Liver (tissue), 9 donors: Measurements from ENCODE around the gene OR5D13. TPM values are rescaled to one million over a fixed set of nuclear protein-coding genes. Genes with fewer than 3 reads are reported as not detected.

Experiments
- DNase-seq: peaks from one replicate; pipeline ENCODE4 v3.0.0-alpha.2; 2017; ENCODE audit warnings: low spot score
- H3K27ac ChIP-seq, 2 donors: one replicate each; pipeline ENCODE4 v1.7.0; 2013; ENCODE audit warnings: inconsistent platforms in 2 of 2, low read length in 2 of 2, control low read depth in 1 of 2, low read depth in 1 of 2, mild to moderate bottlenecking in 1 of 2
- H3K27me3 ChIP-seq, 4 donors: one replicate each; pipeline versions ENCODE4 v1.6.1 to v1.7.0; 2013; ENCODE audit warnings: low read length in 3 of 4, inconsistent platforms in 1 of 4, mild to moderate bottlenecking in 1 of 4, moderate library complexity in 1 of 4; ENCODE audit not compliant: control insufficient read depth in 4 of 4, insufficient read depth in 4 of 4
- H3K36me3 ChIP-seq, 4 donors: one replicate each; pipeline versions ENCODE4 v1.6.1 to v1.7.0; 2013; ENCODE audit warnings: low read length in 3 of 4, mild to moderate bottlenecking in 3 of 4, low read depth in 1 of 4, moderate library complexity in 1 of 4; ENCODE audit not compliant: control insufficient read depth in 4 of 4, insufficient read depth in 3 of 4
- H3K4me1 ChIP-seq, 4 donors: one replicate each; pipeline versions ENCODE4 v1.6.1 to v1.7.0; 2013; ENCODE audit warnings: low read length in 3 of 4, mild to moderate bottlenecking in 3 of 4, moderate library complexity in 1 of 4; ENCODE audit not compliant: control insufficient read depth in 4 of 4, insufficient read depth in 4 of 4
- H3K4me3 ChIP-seq, 3 donors: one replicate each; pipeline versions ENCODE4 v1.6.1 to v1.7.0; 2013; ENCODE audit warnings: low read length in 3 of 3, control low read depth in 1 of 3, low read depth in 1 of 3, mild to moderate bottlenecking in 1 of 3
- H3K9ac ChIP-seq, 2 donors: one replicate each; pipeline ENCODE4 v1.7.0; 2013; ENCODE audit warnings: low read length in 2 of 2, mild to moderate bottlenecking in 2 of 2, moderate library complexity in 2 of 2, control low read depth in 1 of 2, low read depth in 1 of 2
- H3K9me3 ChIP-seq, 4 donors: one replicate each; pipeline versions ENCODE4 v1.6.1 to v1.7.0; 2013; ENCODE audit warnings: low read length in 3 of 4; ENCODE audit not compliant: control insufficient read depth in 4 of 4
- EGR1 ChIP-seq, 2 donors: IDR thresholded peaks; 2 replicates each; pipeline ENCODE4 v1.6.1; 2016 to 2018; ENCODE audit warnings: antibody characterized with exemption in 2 of 2, low read depth in 2 of 2
- FOXA1 ChIP-seq: IDR thresholded peaks from 2 replicates; pipeline ENCODE4 v1.6.1; 2016; ENCODE audit warnings: antibody characterized with exemption
- FOXA2 ChIP-seq: IDR thresholded peaks from 2 replicates; pipeline ENCODE4 v1.6.1; 2016; ENCODE audit warnings: antibody characterized with exemption
- GABPA ChIP-seq, 2 donors: IDR thresholded peaks in 1 of 2; conservative IDR thresholded peaks in 1 of 2; 2 replicates each; pipeline ENCODE4 v1.6.1; 2016; ENCODE audit warnings: antibody characterized with exemption in 2 of 2, mild to moderate bottlenecking in 1 of 2, moderate library complexity in 1 of 2
- HNF4A ChIP-seq, 2 donors: conservative IDR thresholded peaks; 2 replicates each; pipeline ENCODE4 v1.6.1; 2016; ENCODE audit warnings: antibody characterized with exemption in 2 of 2, mild to moderate bottlenecking in 2 of 2
- HNF4G ChIP-seq: IDR thresholded peaks from 2 replicates; pipeline ENCODE4 v1.6.1; 2016; ENCODE audit warnings: antibody characterized with exemption
- JUND ChIP-seq, 2 donors: IDR thresholded peaks; 2 replicates each; pipeline ENCODE4 v1.6.1; 2016; ENCODE audit warnings: antibody characterized with exemption in 2 of 2
- NR2F2 ChIP-seq: IDR thresholded peaks from 2 replicates; pipeline ENCODE4 v1.6.1; 2016; ENCODE audit warnings: antibody characterized with exemption
- RAD21 ChIP-seq, 2 donors: IDR thresholded peaks; 2 replicates each; pipeline ENCODE4 v1.6.1; 2016; ENCODE audit warnings: antibody characterized with exemption in 2 of 2, mild to moderate bottlenecking in 2 of 2
- RXRA ChIP-seq, 2 donors: IDR thresholded peaks; 2 replicates each; pipeline ENCODE4 v1.6.1; 2017 to 2018; ENCODE audit warnings: antibody characterized with exemption in 2 of 2, mild to moderate bottlenecking in 1 of 2
- SP1 ChIP-seq: IDR thresholded peaks from 2 replicates; pipeline ENCODE4 v1.6.1; 2018; ENCODE audit warnings: antibody characterized with exemption, mild to moderate bottlenecking
- TAF1 ChIP-seq: conservative IDR thresholded peaks from 2 replicates; pipeline ENCODE4 v1.6.1; 2016; ENCODE audit warnings: antibody characterized with exemption, mild to moderate bottlenecking
- WGBS: extraction: QIAGEN DNeasy Blood & Tissue Kit; methylation state at CpG from one replicate; pipeline ENCODE4 v1.1.7; 2013; 5-methylcytosine and 5-hydroxymethylcytosine counted together
- polyA plus RNA-seq, 2 donors: library from polyadenylated mRNA; stranded (reverse) in 1 of 2; unstranded in 1 of 2; fragments of 200-250 nt in 1 of 2; fragments of >200 nt in 1 of 2; fragmentation: Nextera tagmentation in 1 of 2; extraction: Ambion mirVana in 1 of 2; gene quantifications; one replicate each; pipeline versions ENCODE4 v1.2.1 to v1.2.3, GENCODE V29; 2013 to 2015
- total RNA-seq, 2 donors: library from RNA; depleted of rRNA; stranded (reverse); fragments of >200 nt; gene quantifications; one replicate each; pipeline ENCODE4 v1.2.3, GENCODE V29; 2014
- TF ChIP-seq, protein P1 (sequence below): fragments of 150-350 bp; IDR thresholded peaks from 2 replicates; pipeline ENCODE4 v1.5.1; 2017; ENCODE audit warnings: improper control_type of control experiment, low read depth, low read length; ENCODE audit not compliant: missing input control
- TF ChIP-seq, protein P2 (sequence below): IDR thresholded peaks from 2 replicates; pipeline ENCODE4 v1.6.1; 2016; ENCODE audit warnings: antibody characterized with exemption
- TF ChIP-seq, protein P3 (sequence below): IDR thresholded peaks from 2 replicates; pipeline ENCODE4 v1.6.1; 2016; ENCODE audit warnings: antibody characterized with exemption
- TF ChIP-seq, protein P4 (sequence below): IDR thresholded peaks from 2 replicates; pipeline ENCODE4 v1.6.1; 2016; ENCODE audit warnings: antibody characterized with exemption
- TF ChIP-seq, protein P5 (sequence below): IDR thresholded peaks from 2 replicates; pipeline ENCODE4 v1.6.1; 2016; ENCODE audit warnings: antibody characterized with exemption, mild to moderate bottlenecking
- donor health status: healthy.
- donor health status: healthy.
- donor health status: healthy.
- donor health status: healthy.
- donor health status: healthy.

OR5D13 gene
- total and polyA plus RNA-seq, 4 donors = not detected

DNA sequence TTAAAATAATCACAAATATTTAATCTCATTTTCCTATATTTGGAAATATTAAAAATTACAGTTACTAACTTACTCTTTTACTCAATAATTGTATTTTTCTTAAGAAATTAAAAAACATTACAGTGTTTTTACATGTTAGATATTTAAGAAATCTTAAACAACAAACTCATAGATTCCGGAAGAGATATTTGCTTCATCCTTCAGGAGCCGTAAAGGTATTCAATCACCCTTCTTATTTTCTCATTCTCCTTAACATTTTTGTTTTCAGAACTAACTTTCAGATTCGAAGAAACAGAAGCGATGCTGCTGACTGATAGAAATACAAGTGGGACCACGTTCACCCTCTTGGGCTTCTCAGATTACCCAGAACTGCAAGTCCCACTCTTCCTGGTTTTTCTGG, 46.1 kb downstream of the OR5D13 start, which contains the start of gene OR5D18:
OR5D18 (plus strand) TSS at position 301 of the 400 bp plus-strand sequence; CDS start at position 301, 0 bp downstream.
- TF ChIP-seq SP1 = no peak
- TF ChIP-seq FOXA1 = no peak
- TF ChIP-seq GABPA (IDR thresholded peaks at IDR 0.05 in 1 of 2, conservative IDR thresholded peaks at IDR 0.05 in 1 of 2) = no peak
- no peak for TF ChIP-seq RAD21 (IDR thresholded peaks at IDR 0.05)
- TF ChIP-seq, protein P1, sequence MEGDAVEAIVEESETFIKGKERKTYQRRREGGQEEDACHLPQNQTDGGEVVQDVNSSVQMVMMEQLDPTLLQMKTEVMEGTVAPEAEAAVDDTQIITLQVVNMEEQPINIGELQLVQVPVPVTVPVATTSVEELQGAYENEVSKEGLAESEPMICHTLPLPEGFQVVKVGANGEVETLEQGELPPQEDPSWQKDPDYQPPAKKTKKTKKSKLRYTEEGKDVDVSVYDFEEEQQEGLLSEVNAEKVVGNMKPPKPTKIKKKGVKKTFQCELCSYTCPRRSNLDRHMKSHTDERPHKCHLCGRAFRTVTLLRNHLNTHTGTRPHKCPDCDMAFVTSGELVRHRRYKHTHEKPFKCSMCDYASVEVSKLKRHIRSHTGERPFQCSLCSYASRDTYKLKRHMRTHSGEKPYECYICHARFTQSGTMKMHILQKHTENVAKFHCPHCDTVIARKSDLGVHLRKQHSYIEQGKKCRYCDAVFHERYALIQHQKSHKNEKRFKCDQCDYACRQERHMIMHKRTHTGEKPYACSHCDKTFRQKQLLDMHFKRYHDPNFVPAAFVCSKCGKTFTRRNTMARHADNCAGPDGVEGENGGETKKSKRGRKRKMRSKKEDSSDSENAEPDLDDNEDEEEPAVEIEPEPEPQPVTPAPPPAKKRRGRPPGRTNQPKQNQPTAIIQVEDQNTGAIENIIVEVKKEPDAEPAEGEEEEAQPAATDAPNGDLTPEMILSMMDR = no peak
- no peak for TF ChIP-seq TAF1
- TF ChIP-seq HNF4G = no peak
- TF ChIP-seq, protein P2, sequence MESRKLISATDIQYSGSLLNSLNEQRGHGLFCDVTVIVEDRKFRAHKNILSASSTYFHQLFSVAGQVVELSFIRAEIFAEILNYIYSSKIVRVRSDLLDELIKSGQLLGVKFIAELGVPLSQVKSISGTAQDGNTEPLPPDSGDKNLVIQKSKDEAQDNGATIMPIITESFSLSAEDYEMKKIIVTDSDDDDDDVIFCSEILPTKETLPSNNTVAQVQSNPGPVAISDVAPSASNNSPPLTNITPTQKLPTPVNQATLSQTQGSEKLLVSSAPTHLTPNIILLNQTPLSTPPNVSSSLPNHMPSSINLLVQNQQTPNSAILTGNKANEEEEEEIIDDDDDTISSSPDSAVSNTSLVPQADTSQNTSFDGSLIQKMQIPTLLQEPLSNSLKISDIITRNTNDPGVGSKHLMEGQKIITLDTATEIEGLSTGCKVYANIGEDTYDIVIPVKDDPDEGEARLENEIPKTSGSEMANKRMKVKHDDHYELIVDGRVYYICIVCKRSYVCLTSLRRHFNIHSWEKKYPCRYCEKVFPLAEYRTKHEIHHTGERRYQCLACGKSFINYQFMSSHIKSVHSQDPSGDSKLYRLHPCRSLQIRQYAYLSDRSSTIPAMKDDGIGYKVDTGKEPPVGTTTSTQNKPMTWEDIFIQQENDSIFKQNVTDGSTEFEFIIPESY = no peak
- TF ChIP-seq, protein P3, sequence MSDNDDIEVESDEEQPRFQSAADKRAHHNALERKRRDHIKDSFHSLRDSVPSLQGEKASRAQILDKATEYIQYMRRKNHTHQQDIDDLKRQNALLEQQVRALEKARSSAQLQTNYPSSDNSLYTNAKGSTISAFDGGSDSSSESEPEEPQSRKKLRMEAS = no peak
- no peak for TF ChIP-seq RXRA (IDR thresholded peaks at IDR 0.05)
- TF ChIP-seq, protein P4, sequence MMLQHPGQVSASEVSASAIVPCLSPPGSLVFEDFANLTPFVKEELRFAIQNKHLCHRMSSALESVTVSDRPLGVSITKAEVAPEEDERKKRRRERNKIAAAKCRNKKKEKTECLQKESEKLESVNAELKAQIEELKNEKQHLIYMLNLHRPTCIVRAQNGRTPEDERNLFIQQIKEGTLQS = no peak
- TF ChIP-seq HNF4A (conservative IDR thresholded peaks at IDR 0.05) = no peak
- TF ChIP-seq NR2F2 = no peak
- no peak for TF ChIP-seq FOXA2
- TF ChIP-seq JUND (IDR thresholded peaks at IDR 0.05) = no peak
- TF ChIP-seq, protein P5, sequence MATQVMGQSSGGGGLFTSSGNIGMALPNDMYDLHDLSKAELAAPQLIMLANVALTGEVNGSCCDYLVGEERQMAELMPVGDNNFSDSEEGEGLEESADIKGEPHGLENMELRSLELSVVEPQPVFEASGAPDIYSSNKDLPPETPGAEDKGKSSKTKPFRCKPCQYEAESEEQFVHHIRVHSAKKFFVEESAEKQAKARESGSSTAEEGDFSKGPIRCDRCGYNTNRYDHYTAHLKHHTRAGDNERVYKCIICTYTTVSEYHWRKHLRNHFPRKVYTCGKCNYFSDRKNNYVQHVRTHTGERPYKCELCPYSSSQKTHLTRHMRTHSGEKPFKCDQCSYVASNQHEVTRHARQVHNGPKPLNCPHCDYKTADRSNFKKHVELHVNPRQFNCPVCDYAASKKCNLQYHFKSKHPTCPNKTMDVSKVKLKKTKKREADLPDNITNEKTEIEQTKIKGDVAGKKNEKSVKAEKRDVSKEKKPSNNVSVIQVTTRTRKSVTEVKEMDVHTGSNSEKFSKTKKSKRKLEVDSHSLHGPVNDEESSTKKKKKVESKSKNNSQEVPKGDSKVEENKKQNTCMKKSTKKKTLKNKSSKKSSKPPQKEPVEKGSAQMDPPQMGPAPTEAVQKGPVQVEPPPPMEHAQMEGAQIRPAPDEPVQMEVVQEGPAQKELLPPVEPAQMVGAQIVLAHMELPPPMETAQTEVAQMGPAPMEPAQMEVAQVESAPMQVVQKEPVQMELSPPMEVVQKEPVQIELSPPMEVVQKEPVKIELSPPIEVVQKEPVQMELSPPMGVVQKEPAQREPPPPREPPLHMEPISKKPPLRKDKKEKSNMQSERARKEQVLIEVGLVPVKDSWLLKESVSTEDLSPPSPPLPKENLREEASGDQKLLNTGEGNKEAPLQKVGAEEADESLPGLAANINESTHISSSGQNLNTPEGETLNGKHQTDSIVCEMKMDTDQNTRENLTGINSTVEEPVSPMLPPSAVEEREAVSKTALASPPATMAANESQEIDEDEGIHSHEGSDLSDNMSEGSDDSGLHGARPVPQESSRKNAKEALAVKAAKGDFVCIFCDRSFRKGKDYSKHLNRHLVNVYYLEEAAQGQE = no peak
- no peak for TF ChIP-seq EGR1 (IDR thresholded peaks at IDR 0.05; ENCODE audit: low read depth in 2 of 2)
- Histone ChIP-seq H3K9ac (no peak within 1 kb of the TSS), H3K9me3 (no peaks in the 10 kb centered on the region), H3K4me1 (no peaks in the 10 kb centered on the region), H3K4me3 (no peak within 1 kb of the TSS), H3K27ac (no peak within 1 kb of the TSS), H3K27me3 (no peaks in the 10 kb centered on the region), H3K36me3 (no peaks in the 10 kb centered on the region)
- 76% methylated on average over 5 of the region's 5 CpGs for WGBS
- DNase-seq = no peak

Other genes starting within 250 kb of the OR5D13 start
- not detected for gene OR4C15, start 219.0 kb upstream of the OR5D13 start, total RNA-seq
- not detected for gene OR4C15, start 219.0 kb upstream of the OR5D13 start, polyA plus RNA-seq
- gene OR4C16, start 201.3 kb upstream of the OR5D13 start, total RNA-seq = not detected
- not detected for gene OR4C16, start 201.3 kb upstream of the OR5D13 start, polyA plus RNA-seq
- not detected for gene OR4C11, start 165.8 kb upstream of the OR5D13 start, total RNA-seq
- not detected for gene OR4C11, start 165.8 kb upstream of the OR5D13 start, polyA plus RNA-seq
- gene OR4P4, start 138.3 kb upstream of the OR5D13 start, total RNA-seq = not detected
- gene OR4P4, start 138.3 kb upstream of the OR5D13 start, polyA plus RNA-seq = not detected
- gene OR4S2, start 125.1 kb upstream of the OR5D13 start, total RNA-seq = not detected
- not detected for gene OR4S2, start 125.1 kb upstream of the OR5D13 start, polyA plus RNA-seq
- not detected for gene OR4C6, start 111.2 kb upstream of the OR5D13 start, total RNA-seq
- not detected for gene OR4C6, start 111.2 kb upstream of the OR5D13 start, polyA plus RNA-seq
- gene OR5D14, start 22.1 kb downstream of the OR5D13 start, total RNA-seq = not detected
- gene OR5D14, start 22.1 kb downstream of the OR5D13 start, polyA plus RNA-seq = not detected
- gene OR5L1, start 37.9 kb downstream of the OR5D13 start, total RNA-seq = not detected
- not detected for gene OR5L1, start 37.9 kb downstream of the OR5D13 start, polyA plus RNA-seq
- gene OR5D18, start 46.2 kb downstream of the OR5D13 start, total RNA-seq = not detected
- not detected for gene OR5D18, start 46.2 kb downstream of the OR5D13 start, polyA plus RNA-seq
- gene OR5L2, start 53.8 kb downstream of the OR5D13 start, total RNA-seq = not detected
- not detected for gene OR5L2, start 53.8 kb downstream of the OR5D13 start, polyA plus RNA-seq
- not detected for gene OR5D16, start 65.3 kb downstream of the OR5D13 start, total RNA-seq
- gene OR5D16, start 65.3 kb downstream of the OR5D13 start, polyA plus RNA-seq = not detected
- not detected for gene TRIM51, start 109.9 kb downstream of the OR5D13 start, total RNA-seq
- gene TRIM51, start 109.9 kb downstream of the OR5D13 start, polyA plus RNA-seq = not detected
- gene OR5W2, start 141.1 kb downstream of the OR5D13 start, total RNA-seq = not detected
- not detected for gene OR5W2, start 141.1 kb downstream of the OR5D13 start, polyA plus RNA-seq
- not detected for gene OR5I1, start 163.0 kb downstream of the OR5D13 start, total RNA-seq
- gene OR5I1, start 163.0 kb downstream of the OR5D13 start, polyA plus RNA-seq = not detected
- gene OR10AG1, start 196.5 kb downstream of the OR5D13 start, total RNA-seq = not detected
- not detected for gene OR10AG1, start 196.5 kb downstream of the OR5D13 start, polyA plus RNA-seq
- not detected for gene OR5F1, start 221.2 kb downstream of the OR5D13 start, total RNA-seq
- not detected for gene OR5F1, start 221.2 kb downstream of the OR5D13 start, polyA plus RNA-seq